GM12864 (cell line): ENCODE results near the gene MET.

Experiments used
- DNase-seq: peaks from one replicate; pipeline ENCODE4 v3.0.0-alpha.2; 2011; ENCODE audit warnings: low read depth
- H3K4me3 ChIP-seq: 2 replicates; pipeline ENCODE4 v1.5.1; 2011; ENCODE audit warnings: mild to moderate bottlenecking, low read depth, low read length, control low read depth
- CTCF ChIP-seq: IDR thresholded peaks from 2 replicates; pipeline ENCODE4 v1.5.1; 2011; ENCODE audit warnings: low read depth, mild to moderate bottlenecking, moderate library complexity, low read length, control low read depth, inconsistent platforms; ENCODE audit errors: missing control alignments

MET gene

GRCh38 chr7:116724560-116725231 is 52.7 kb downstream of the MET start:
- H3K4me3 ChIP-seq = no peak overlapping the region
- TF ChIP-seq CTCF = no peak
- DNase-seq = no peak

- H3K4me3 ChIP-seq = no peak overlapping the region
- no peak for DNase-seq
- TF ChIP-seq CTCF = no peak
Observed at GRCh38 chr7:116726149-116726548, 54.2 kb downstream of the MET start.

- no peak for TF ChIP-seq CTCF
- no peak for DNase-seq
Observed at GRCh38 chr7:116726713-116727431, 54.9 kb downstream of the MET start.

GRCh38 chr7:116727432-116728009 is 55.5 kb downstream of the MET start:
- TF ChIP-seq CTCF = no peak
- no peak for DNase-seq
- no peak overlapping the region for H3K4me3 ChIP-seq

More at GRCh38 chr7:116726713-116727431, 54.9 kb downstream of the MET start:
- H3K4me3 ChIP-seq = no peak overlapping the region

- DNase-seq = no peak
- no peak overlapping the region for H3K4me3 ChIP-seq
- no peak for TF ChIP-seq CTCF
Observed at GRCh38 chr7:116728413-116728812, 56.4 kb downstream of the MET start.

- H3K4me3 ChIP-seq = no peak overlapping the region
- no peak for TF ChIP-seq CTCF
- no peak for DNase-seq
Observed at GRCh38 chr7:116730097-116731022, 58.4 kb downstream of the MET start.
